ENCODE data around the gene KLRC4.

- TF ChIP-seq CTCF (IDR thresholded peaks at IDR 0.05) (no peak), POLR2A (IDR thresholded peaks at IDR 0.05) (no peak)
Measured at GRCh38 chr12:10448236-10448635, 38.7 kb upstream of the KLRC4 start.

Measured in transverse colon (tissue), 3 donors.